Thyroid gland (tissue), 4 donors: Measurements from ENCODE around the gene SELENOP.

Source experiments
- CTCF ChIP-seq, 6 experiments: fragments of 200-600 bp in 3 of 6; fragments of 450-650 bp in 3 of 6; sonication (generic) in 3 of 6; IDR thresholded peaks; one replicate each; pipeline ENCODE4 v1.5.1; 2016 to 2019; ENCODE audit warnings: antibody characterized with exemption in 6 of 6, mild to moderate bottlenecking in 2 of 6, inconsistent platforms in 1 of 6, moderate library complexity in 1 of 6
- POLR2A ChIP-seq, 2 donors: fragments of 450-650 bp; IDR thresholded peaks; one replicate each; pipeline ENCODE4 v1.6.1; 2017; ENCODE audit warnings: antibody characterized with exemption in 2 of 2, mild to moderate bottlenecking in 2 of 2, moderate library complexity in 1 of 2

- TF ChIP-seq CTCF (IDR thresholded peaks at IDR 0.05) = peak in 3 of 6 experiments; percentile 57 to 72 (median 69)
- no peak for TF ChIP-seq POLR2A (IDR thresholded peaks at IDR 0.05)
Observed at GRCh38 chr5:42767491-42768105, 44.1 kb downstream of the SELENOP start.
